SKM-1 (cell line): ENCODE data around the gene TRAPPC3L.
"Not testable (repeated sequence)": the region's sequence is repeated elsewhere in the genome, so short reads cannot be mapped to it uniquely, and the experiment has no call there.

Experiments used
- DNase-seq: peaks from one replicate; lab custom pipeline; 2025; ENCODE audit not compliant: unreplicated experiment; lab: John Stamatoyannopoulos, UW

Gene TRAPPC3L

GRCh38 chr6:116514111-116514510, 31.4 kb downstream of the TRAPPC3L start:
- DNase-seq = peak; percentile 54

- no peak for DNase-seq
Observed at GRCh38 chr6:116513224-116513875, 32.1 kb downstream of the TRAPPC3L start.

GRCh38 chr6:116512734-116513133, 32.8 kb downstream of the TRAPPC3L start:
- DNase-seq = no peak

GRCh38 chr6:116512111-116512559, 33.3 kb downstream of the TRAPPC3L start:
- no peak for DNase-seq

GRCh38 chr6:116511424-116512110, 33.9 kb downstream of the TRAPPC3L start, which contains the start of gene CALHM5:
Gene CALHM5 (plus strand): TSS chr6:116511639. CDS start chr6:116511697, 58 bp downstream.
- no peak for DNase-seq

- no peak for DNase-seq
Observed at GRCh38 chr6:116508527-116508926, 37.0 kb downstream of the TRAPPC3L start.

GRCh38 chr6:116507324-116507723, 38.2 kb downstream of the TRAPPC3L start:
- DNase-seq = no peak

- DNase-seq = no peak
Observed at GRCh38 chr6:116500969-116501433, 44.5 kb downstream of the TRAPPC3L start.

GRCh38 chr6:116497113-116497676, 48.3 kb downstream of the TRAPPC3L start:
- no peak for DNase-seq

- DNase-seq = not testable (repeated sequence)
Observed at GRCh38 chr6:116495161-116495560, 50.3 kb downstream of the TRAPPC3L start.

- DNase-seq = peak; percentile 72
Observed at GRCh38 chr6:116492331-116493067, 53.0 kb downstream of the TRAPPC3L start.

GRCh38 chr6:116491610-116492330, 53.7 kb downstream of the TRAPPC3L start:
- DNase-seq = no peak

- no peak for DNase-seq
Observed at GRCh38 chr6:116485559-116486184, 59.8 kb downstream of the TRAPPC3L start.

GRCh38 chr6:116483616-116484015, 61.9 kb downstream of the TRAPPC3L start:
- DNase-seq = no peak

GRCh38 chr6:116482780-116483179, 62.7 kb downstream of the TRAPPC3L start:
- DNase-seq = no peak

- DNase-seq = peak; percentile 88
Observed at GRCh38 chr6:116476002-116476678, 69.3 kb downstream of the TRAPPC3L start.

GRCh38 chr6:116475141-116475540, 70.3 kb downstream of the TRAPPC3L start:
- peak; percentile 81 for DNase-seq

- no peak for DNase-seq
Observed at GRCh38 chr6:116472706-116473105, 72.8 kb downstream of the TRAPPC3L start.

GRCh38 chr6:116471531-116471930, 74.0 kb downstream of the TRAPPC3L start:
- DNase-seq = no peak

- DNase-seq = no peak
Observed at GRCh38 chr6:116468293-116468692, 77.2 kb downstream of the TRAPPC3L start.
